Transverse colon (tissue), 1 donor: ENCODE data around the gene BSDC1.
"Not testable (repeated sequence)": the region's sequence is repeated elsewhere in the genome, so short reads cannot be mapped to it uniquely, and the experiment has no call there.

Experiments used
- EP300 ChIP-seq: sonication (generic); formaldehyde crosslinking; IDR thresholded peaks from one replicate; pipeline ENCODE4 v1.6.1; 2017; ENCODE audit warnings: antibody characterized with exemption, low read depth
- POLR2A ChIP-seq: fragments of 450-650 bp; IDR thresholded peaks from one replicate; pipeline ENCODE4 v1.6.1; 2016; ENCODE audit warnings: antibody characterized with exemption, mild to moderate bottlenecking, moderate library complexity

- not testable (repeated sequence) for TF ChIP-seq EP300, POLR2A
These were observed 38.5 kb downstream of the BSDC1 start for GRCh38 chr1:32355778-32356177.
